ENCODE data around the gene ZNF154.
"Not testable (repeated sequence)": the region's sequence is repeated elsewhere in the genome, so short reads cannot be mapped to it uniquely, and the experiment has no call there.

The ZNF154 gene

GRCh38 chr19:57746580-57747471, 37.8 kb upstream of the ZNF154 start, which contains the start of gene ZNF776:
ZNF776 (plus strand) TSS chr19:57746815; CDS start chr19:57747059, 244 bp downstream.
- ChIA-PET CTCF (interaction anchor here (0.5 to 1.1 kb wide), 5 partner anchors 8 to 1130 kb away, joined by 3 to 4 read pairs (median 3); no protein-coding TSS in a partner anchor), POLR2A (ENCODE audit: low non-redundant PET) (no interaction called here)
- peak; percentile 92 for DNase-seq (ENCODE audit: low spot score)
- TF ChIP-seq CTCF (conservative IDR thresholded peaks at IDR 0.05; ENCODE audit: low read depth): no peak
- peak within 1 kb of the TSS; percentile 80 for H3K27ac ChIP-seq

GRCh38 chr19:57738770-57739169, 29.8 kb upstream of the ZNF154 start:
- CTCF ChIA-PET: interaction anchor here (0.7 kb wide), 1 partner anchor 9 kb away, joined by 3 read pairs; no protein-coding TSS in a partner anchor

GRCh38 chr19:57738320-57738719, 29.3 kb upstream of the ZNF154 start:
- POLR2A ChIA-PET (ENCODE audit: low non-redundant PET); DNase-seq (ENCODE audit: low spot score); H3K27ac ChIP-seq: not testable (repeated sequence)
- CTCF ChIA-PET: interaction anchor here (0.9 kb wide), 1 partner anchor 8 kb away, joined by 3 read pairs; the partner anchor contains the start of gene ZNF776
- peak; percentile 17; the same call in 1 of the 2 replicates for TF ChIP-seq CTCF (conservative IDR thresholded peaks at IDR 0.05; ENCODE audit: low read depth)

More at GRCh38 chr19:57738770-57739169, 29.8 kb upstream of the ZNF154 start:
- POLR2A ChIA-PET (ENCODE audit: low non-redundant PET); DNase-seq (ENCODE audit: low spot score); H3K27ac ChIP-seq: not testable (repeated sequence)

GRCh38 chr19:57720878-57721277, 11.9 kb upstream of the ZNF154 start:
- no peak overlapping the region for H3K27ac ChIP-seq
- ChIA-PET POLR2A (ENCODE audit: low non-redundant PET) (no interaction called here), CTCF (no interaction called here)
- no peak for DNase-seq (ENCODE audit: low spot score)
- TF ChIP-seq CTCF (conservative IDR thresholded peaks at IDR 0.05; ENCODE audit: low read depth): no peak

GRCh38 chr19:57719901-57720519, 11.0 kb upstream of the ZNF154 start:
- POLR2A ChIA-PET (ENCODE audit: low non-redundant PET): no interaction called here
- CTCF ChIA-PET: no interaction called here
- no peak overlapping the region for H3K27ac ChIP-seq
- DNase-seq (ENCODE audit: low spot score): no peak
- TF ChIP-seq CTCF (conservative IDR thresholded peaks at IDR 0.05; ENCODE audit: low read depth): no peak

- no peak for TF ChIP-seq CTCF (conservative IDR thresholded peaks at IDR 0.05; ENCODE audit: low read depth)
- DNase-seq (ENCODE audit: low spot score): no peak
- no peak overlapping the region for H3K27ac ChIP-seq
- ChIA-PET POLR2A (ENCODE audit: low non-redundant PET) (no interaction called here), CTCF (no interaction called here)
Measured at GRCh38 chr19:57719424-57719823, 10.4 kb upstream of the ZNF154 start.

Data from RWPE1 (cell line).